WTC11 (cell line): ENCODE results near the gene POMT1. TPM values are rescaled to one million over a fixed set of nuclear protein-coding genes. Genes with fewer than 3 reads are reported as not detected.

ENCODE experiments used
- ATAC-seq: fragments of 200-7000 bp; cut with Tn5 transposase; 2 replicates; pipeline ENCODE4 v1.10.0; 2021; ENCODE audit warnings: mild to moderate bottlenecking, moderate library complexity
- CTCF ChIA-PET: fragments of 300-600 bp; sonication (Branson Sonifier 250); formaldehyde crosslinking; loops from one replicate; lab custom pipeline; 2021; ENCODE audit warnings: antibody characterized with exemption; lab: Charles Lee
- POLR2A ChIA-PET: fragments of 350-600 bp; sonication (Branson Sonifier 250); formaldehyde crosslinking; loops from one replicate; lab custom pipeline; 2021; ENCODE audit warnings: antibody characterized with exemption; lab: Charles Lee
- DNase-seq: peaks from one replicate; pipeline ENCODE4 v3.0.0; 2021; ENCODE audit warnings: low spot score
- H3K27ac Mint-ChIP-seq: 2 replicates; pipeline ENCODE4 v1.8.0; 2021; ENCODE audit warnings: mixed read lengths
- H3K27me3 Mint-ChIP-seq: 2 replicates; pipeline ENCODE4 v1.8.0; 2021; ENCODE audit warnings: low read depth, mild to moderate bottlenecking, moderate library complexity, mixed read lengths
- H3K36me3 Mint-ChIP-seq: 2 replicates; pipeline ENCODE4 v1.8.0; 2021; ENCODE audit warnings: mixed read lengths
- H3K4me1 Mint-ChIP-seq: 2 replicates; pipeline ENCODE4 v1.8.0; 2022; ENCODE audit warnings: mixed read lengths
- H3K4me3 Mint-ChIP-seq: 2 replicates; pipeline ENCODE4 v1.8.0; 2021; ENCODE audit warnings: mild to moderate bottlenecking, moderate library complexity, mixed read lengths
- H3K9me3 Mint-ChIP-seq: 2 replicates; pipeline ENCODE4 v1.8.0; 2021; ENCODE audit warnings: mixed read lengths
- FOXP1 ChIP-seq: sonication (generic); formaldehyde crosslinking; IDR thresholded peaks from 2 replicates; pipeline ENCODE4 v1.8.0; 2022; ENCODE audit warnings: missing genetic modification reagents, mild to moderate bottlenecking, moderate library complexity, borderline replicate concordance
- HMGA2 ChIP-seq: fragments of 250-450 bp; sonication (Bioruptor Pico); IDR thresholded peaks from 2 replicates; pipeline ENCODE4 v1.4.0; 2021; ENCODE audit warnings: mild to moderate bottlenecking, moderate library complexity
- JUN ChIP-seq: sonication (generic); formaldehyde crosslinking; IDR thresholded peaks from 2 replicates; pipeline ENCODE4 v1.8.0; 2023; ENCODE audit warnings: mild to moderate bottlenecking, missing genetic modification reagents
- MXD4 ChIP-seq: fragments of 250-450 bp; sonication (Bioruptor Pico); IDR thresholded peaks from 2 replicates; pipeline ENCODE4 v1.8.0; 2021; ENCODE audit warnings: mild to moderate bottlenecking, moderate library complexity, borderline replicate concordance
- NR1H2 ChIP-seq: sonication (generic); formaldehyde crosslinking; IDR thresholded peaks from 2 replicates; pipeline ENCODE4 v1.9.0; 2021; ENCODE audit warnings: mild to moderate bottlenecking, moderate library complexity, missing genetic modification reagents
- OVOL2 ChIP-seq: fragments of 250-450 bp; sonication (Bioruptor Pico); IDR thresholded peaks from 2 replicates; pipeline ENCODE4 v1.9.0; 2021; ENCODE audit warnings: mild to moderate bottlenecking, borderline replicate concordance
- TP53 ChIP-seq: sonication (generic); formaldehyde crosslinking; IDR thresholded peaks from 2 replicates; pipeline ENCODE4 v1.8.1; 2023; ENCODE audit warnings: mild to moderate bottlenecking, missing genetic modification reagents
- USF2 ChIP-seq: sonication (generic); formaldehyde crosslinking; IDR thresholded peaks from 2 replicates; pipeline ENCODE4 v1.8.1; 2023; ENCODE audit warnings: mild to moderate bottlenecking, missing genetic modification reagents, moderate library complexity
- ZBTB21 ChIP-seq: sonication (generic); formaldehyde crosslinking; IDR thresholded peaks from 2 replicates; pipeline ENCODE4 v1.8.1; 2023; ENCODE audit warnings: mild to moderate bottlenecking, missing genetic modification reagents, borderline replicate concordance
- ZNF121 ChIP-seq: sonication (generic); formaldehyde crosslinking; IDR thresholded peaks from 2 replicates; pipeline ENCODE4 v1.8.0; 2023; ENCODE audit warnings: missing genetic modification reagents
- ZNF219 ChIP-seq: sonication (generic); formaldehyde crosslinking; IDR thresholded peaks from 2 replicates; pipeline ENCODE4 v1.8.0; 2023; ENCODE audit warnings: missing genetic modification reagents, mild to moderate bottlenecking, borderline replicate concordance
- ZNF425 ChIP-seq: fragments of 250-450 bp; sonication (Bioruptor Pico); conservative IDR thresholded peaks from 2 replicates; pipeline ENCODE4 v1.9.0; 2021; ENCODE audit warnings: mild to moderate bottlenecking
- total RNA-seq: library from RNA; stranded (reverse); gene quantifications from 3 replicates; pipeline ENCODE4 v1.2.3, GENCODE V29; 2021
- TF ChIP-seq, protein P1 (sequence below): fragments of 250-450 bp; sonication (Bioruptor Pico); IDR thresholded peaks from 2 replicates; pipeline ENCODE4 v2.1.2; 2022; ENCODE audit warnings: mild to moderate bottlenecking, moderate library complexity
- TF ChIP-seq, protein P2 (sequence below): sonication (generic); formaldehyde crosslinking; IDR thresholded peaks from 2 replicates; pipeline ENCODE4 v1.8.0; 2023; ENCODE audit warnings: missing genetic modification reagents, mild to moderate bottlenecking, borderline replicate concordance
- TF ChIP-seq, protein P3 (sequence below): sonication (generic); formaldehyde crosslinking; IDR thresholded peaks from 2 replicates; pipeline ENCODE4 v1.8.1; 2022; ENCODE audit warnings: low read depth, missing genetic modification reagents, borderline replicate concordance

Gene POMT1
- total RNA-seq, 1 experiment from 2014 or later = 36.2 TPM

DNA sequence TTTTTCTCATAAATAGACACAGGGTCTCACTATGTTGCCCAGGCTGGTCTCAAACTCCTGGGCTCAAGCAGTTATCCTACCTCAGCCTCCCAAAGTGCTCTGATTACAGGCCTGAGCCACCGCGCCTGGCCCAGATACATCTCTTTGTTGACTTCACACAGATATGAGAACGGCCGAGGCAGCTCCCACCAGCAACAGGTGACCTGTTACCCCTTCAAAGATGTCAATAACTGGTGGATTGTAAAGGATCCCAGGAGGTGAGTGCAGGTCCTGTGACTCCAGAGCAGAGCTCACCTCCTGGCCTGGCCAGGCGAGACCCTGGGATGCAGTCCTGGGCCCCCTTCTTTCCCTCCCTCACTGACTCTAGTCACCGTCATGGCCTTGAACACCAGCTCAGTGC is 9.2 kb downstream of the POMT1 start:
- no peaks in the 10 kb centered on the region for H3K9me3 Mint-ChIP-seq

More for the DNA sequence above, 9.2 kb downstream of the POMT1 start:
- Mint-ChIP-seq H3K4me1 (no peaks in the 10 kb centered on the region), H3K27me3 (no peaks in the 10 kb centered on the region), H3K27ac (no peak overlapping the region), H3K4me3 (no peak overlapping the region), H3K36me3 (peaks cover 41% of the 10 kb centered on the region)
- DNase-seq (no peak), ATAC-seq (no peak)
- POLR2A ChIA-PET = interaction anchor here (0.6 kb wide), 2 partner anchors 13 to 31 kb away, joined by 3 to 4 read pairs; no protein-coding TSS in a partner anchor
- TF ChIP-seq MXD4 (CRISPR knock-in tag) (no peak), USF2 (CRISPR knock-in tag) (no peak), ZNF121 (CRISPR knock-in tag) (no peak), NR1H2 (CRISPR knock-in tag) (no peak), ZNF425 (CRISPR knock-in tag) (no peak), FOXP1 (CRISPR knock-in tag) (no peak), ZNF219 (CRISPR knock-in tag) (no peak), ZBTB21 (CRISPR knock-in tag) (no peak), OVOL2 (no peak), HMGA2 (CRISPR knock-in tag) (no peak), TP53 (CRISPR knock-in tag) (no peak), JUN (CRISPR knock-in tag) (no peak)
- TF ChIP-seq, protein P1, sequence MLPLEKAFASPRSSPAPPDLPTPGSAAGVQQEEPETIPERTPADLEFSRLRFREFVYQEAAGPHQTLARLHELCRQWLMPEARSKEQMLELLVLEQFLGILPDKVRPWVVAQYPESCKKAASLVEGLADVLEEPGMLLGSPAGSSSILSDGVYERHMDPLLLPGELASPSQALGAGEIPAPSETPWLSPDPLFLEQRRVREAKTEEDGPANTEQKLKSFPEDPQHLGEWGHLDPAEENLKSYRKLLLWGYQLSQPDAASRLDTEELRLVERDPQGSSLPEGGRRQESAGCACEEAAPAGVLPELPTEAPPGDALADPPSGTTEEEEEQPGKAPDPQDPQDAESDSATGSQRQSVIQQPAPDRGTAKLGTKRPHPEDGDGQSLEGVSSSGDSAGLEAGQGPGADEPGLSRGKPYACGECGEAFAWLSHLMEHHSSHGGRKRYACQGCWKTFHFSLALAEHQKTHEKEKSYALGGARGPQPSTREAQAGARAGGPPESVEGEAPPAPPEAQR (CRISPR knock-in tag) = no peak
- TF ChIP-seq, protein P2, sequence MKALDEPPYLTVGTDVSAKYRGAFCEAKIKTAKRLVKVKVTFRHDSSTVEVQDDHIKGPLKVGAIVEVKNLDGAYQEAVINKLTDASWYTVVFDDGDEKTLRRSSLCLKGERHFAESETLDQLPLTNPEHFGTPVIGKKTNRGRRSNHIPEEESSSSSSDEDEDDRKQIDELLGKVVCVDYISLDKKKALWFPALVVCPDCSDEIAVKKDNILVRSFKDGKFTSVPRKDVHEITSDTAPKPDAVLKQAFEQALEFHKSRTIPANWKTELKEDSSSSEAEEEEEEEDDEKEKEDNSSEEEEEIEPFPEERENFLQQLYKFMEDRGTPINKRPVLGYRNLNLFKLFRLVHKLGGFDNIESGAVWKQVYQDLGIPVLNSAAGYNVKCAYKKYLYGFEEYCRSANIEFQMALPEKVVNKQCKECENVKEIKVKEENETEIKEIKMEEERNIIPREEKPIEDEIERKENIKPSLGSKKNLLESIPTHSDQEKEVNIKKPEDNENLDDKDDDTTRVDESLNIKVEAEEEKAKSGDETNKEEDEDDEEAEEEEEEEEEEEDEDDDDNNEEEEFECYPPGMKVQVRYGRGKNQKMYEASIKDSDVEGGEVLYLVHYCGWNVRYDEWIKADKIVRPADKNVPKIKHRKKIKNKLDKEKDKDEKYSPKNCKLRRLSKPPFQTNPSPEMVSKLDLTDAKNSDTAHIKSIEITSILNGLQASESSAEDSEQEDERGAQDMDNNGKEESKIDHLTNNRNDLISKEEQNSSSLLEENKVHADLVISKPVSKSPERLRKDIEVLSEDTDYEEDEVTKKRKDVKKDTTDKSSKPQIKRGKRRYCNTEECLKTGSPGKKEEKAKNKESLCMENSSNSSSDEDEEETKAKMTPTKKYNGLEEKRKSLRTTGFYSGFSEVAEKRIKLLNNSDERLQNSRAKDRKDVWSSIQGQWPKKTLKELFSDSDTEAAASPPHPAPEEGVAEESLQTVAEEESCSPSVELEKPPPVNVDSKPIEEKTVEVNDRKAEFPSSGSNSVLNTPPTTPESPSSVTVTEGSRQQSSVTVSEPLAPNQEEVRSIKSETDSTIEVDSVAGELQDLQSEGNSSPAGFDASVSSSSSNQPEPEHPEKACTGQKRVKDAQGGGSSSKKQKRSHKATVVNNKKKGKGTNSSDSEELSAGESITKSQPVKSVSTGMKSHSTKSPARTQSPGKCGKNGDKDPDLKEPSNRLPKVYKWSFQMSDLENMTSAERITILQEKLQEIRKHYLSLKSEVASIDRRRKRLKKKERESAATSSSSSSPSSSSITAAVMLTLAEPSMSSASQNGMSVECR (CRISPR knock-in tag) = no peak
- TF ChIP-seq, protein P3, sequence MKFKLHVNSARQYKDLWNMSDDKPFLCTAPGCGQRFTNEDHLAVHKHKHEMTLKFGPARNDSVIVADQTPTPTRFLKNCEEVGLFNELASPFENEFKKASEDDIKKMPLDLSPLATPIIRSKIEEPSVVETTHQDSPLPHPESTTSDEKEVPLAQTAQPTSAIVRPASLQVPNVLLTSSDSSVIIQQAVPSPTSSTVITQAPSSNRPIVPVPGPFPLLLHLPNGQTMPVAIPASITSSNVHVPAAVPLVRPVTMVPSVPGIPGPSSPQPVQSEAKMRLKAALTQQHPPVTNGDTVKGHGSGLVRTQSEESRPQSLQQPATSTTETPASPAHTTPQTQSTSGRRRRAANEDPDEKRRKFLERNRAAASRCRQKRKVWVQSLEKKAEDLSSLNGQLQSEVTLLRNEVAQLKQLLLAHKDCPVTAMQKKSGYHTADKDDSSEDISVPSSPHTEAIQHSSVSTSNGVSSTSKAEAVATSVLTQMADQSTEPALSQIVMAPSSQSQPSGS (CRISPR knock-in tag) = no peak
- CTCF ChIA-PET = no interaction called here
